ENCODE results near the gene EHD1. TPM values are rescaled to one million over a fixed set of nuclear protein-coding genes. Genes with fewer than 3 reads are reported as not detected.
A peak's percentile ranks its signal among the peaks of the same experiment; 100 is the strongest.
"Not testable (repeated sequence)": the region's sequence is repeated elsewhere in the genome, so short reads cannot be mapped to it uniquely, and the experiment has no call there.

The EHD1 gene
- total and polyA plus RNA-seq, 5 experiments from 2014 or later, result 137 to 226 (median 164) TPM

- no peaks in the 10 kb centered on the region for H3K4me1 Mint-ChIP-seq
- ATAC-seq, result no peak
- DNase-seq, result no peak
- H3K36me3 Mint-ChIP-seq, result peaks cover 0 to 29% (median 7%) of the 10 kb centered on the region in 3 donors
- no peak overlapping the region for H3K27ac Mint-ChIP-seq
- POLR2A ChIA-PET, result interaction anchor here (1.8 kb wide), 1 partner anchor 15 kb away, joined by 9 read pairs; the partner anchor contains the start of gene MEN1
- H3K4me3 Mint-ChIP-seq, result no peak overlapping the region
- H3K27me3 Mint-ChIP-seq, result no peaks in the 10 kb centered on the region
- H3K9me3 Mint-ChIP-seq, result no peaks in the 10 kb centered on the region
Measured at GRCh38 chr11:64826062-64826461, 52.4 kb downstream of the EHD1 start.

- ATAC-seq, result no peak
- H3K27ac Mint-ChIP-seq, result peak overlapping the region in 1 of 10 donors; percentile 35
- POLR2A ChIA-PET, result interaction anchor here (0.7 kb wide), 2 partner anchors 33 to 43 kb away, joined by 3 to 4 read pairs; no protein-coding TSS in a partner anchor
Measured at GRCh38 chr11:64823568-64824119, 54.8 kb downstream of the EHD1 start.

GRCh38 chr11:64817476-64817875, 60.9 kb downstream of the EHD1 start:
- DNase-seq (no peak), ATAC-seq (no peak)
- H3K36me3 Mint-ChIP-seq, result no peaks in the 10 kb centered on the region
- H3K4me1 Mint-ChIP-seq, result peaks cover 0 to 3% (median 0%) of the 10 kb centered on the region in 4 donors
- no peaks in the 10 kb centered on the region for H3K9me3 Mint-ChIP-seq
- H3K27ac Mint-ChIP-seq, result peak overlapping the region in 2 of 10 donors; percentile 14 to 72
- H3K27me3 Mint-ChIP-seq, result no peaks in the 10 kb centered on the region
- POLR2A ChIA-PET, result interaction anchor here (0.9 kb wide), 1 partner anchor 61 kb away, joined by 3 read pairs; the partner anchor contains the start of gene EHD1
- H3K4me3 Mint-ChIP-seq, result no peak overlapping the region

More at GRCh38 chr11:64823568-64824119, 54.8 kb downstream of the EHD1 start:
- no peaks in the 10 kb centered on the region for H3K27me3 Mint-ChIP-seq
- peaks cover 0 to 22% (median 7%) of the 10 kb centered on the region in 3 donors for H3K36me3 Mint-ChIP-seq
- no peak for DNase-seq
- no peaks in the 10 kb centered on the region for H3K9me3 Mint-ChIP-seq
- no peak overlapping the region for H3K4me3 Mint-ChIP-seq
- H3K4me1 Mint-ChIP-seq, result no peaks in the 10 kb centered on the region

DNA sequence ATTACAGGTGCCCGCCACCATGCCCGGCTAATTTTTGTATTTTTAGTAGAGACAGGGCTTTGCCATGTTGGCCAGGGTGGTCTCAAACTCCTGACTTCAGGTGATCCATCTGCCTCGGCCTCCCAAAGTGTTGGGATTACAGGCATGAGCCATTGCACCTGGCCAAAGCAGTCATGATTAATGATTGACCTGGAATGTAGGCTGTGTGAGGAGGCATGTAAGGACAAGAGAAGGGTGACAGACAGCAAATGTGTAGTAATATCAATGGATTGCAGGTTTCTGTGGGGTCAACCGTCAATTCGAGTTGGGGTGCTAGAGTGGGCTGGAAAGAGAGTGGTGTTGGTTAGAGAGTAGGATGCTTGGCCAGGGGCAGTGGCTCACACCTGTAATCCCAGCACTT, 63.0 kb downstream of the EHD1 start:
- not testable (repeated sequence) for H3K4me3 Mint-ChIP-seq, H3K9me3 Mint-ChIP-seq, DNase-seq, H3K27me3 Mint-ChIP-seq, H3K4me1 Mint-ChIP-seq, H3K36me3 Mint-ChIP-seq, ATAC-seq
- H3K27ac Mint-ChIP-seq, result peak overlapping the region in 1 of 10 donors; percentile 28
- POLR2A ChIA-PET, result interaction anchor here (1.4 kb wide), 1 partner anchor 37 kb away, joined by 3 read pairs; the partner anchor contains the start of gene SF1

GRCh38 chr11:64814712-64815187, 63.7 kb downstream of the EHD1 start:
- POLR2A ChIA-PET, result no interaction called here
- peak overlapping the region in 1 of 10 donors; percentile 28 for H3K27ac Mint-ChIP-seq

GRCh38 chr11:64813826-64814225, 64.6 kb downstream of the EHD1 start:
- Mint-ChIP-seq H3K36me3 (no peaks in the 10 kb centered on the region), H3K27ac (peak overlapping the region in 3 of 10 donors; percentile 12 to 25 (median 15)), H3K9me3 (no peaks in the 10 kb centered on the region), H3K4me3 (peak overlapping the region in 1 of 10 donors; percentile 20), H3K27me3 (no peaks in the 10 kb centered on the region), H3K4me1 (peaks cover 8 to 23% (median 16%) of the 10 kb centered on the region in 4 donors)
- POLR2A ChIA-PET, result interaction anchor here (0.6 to 1.6 kb wide), 3 partner anchors 10 to 127 kb away, joined by 4 to 8 read pairs (median 5); partner anchors contain the start of gene MAP4K2
- no peak for DNase-seq
- no peak for ATAC-seq

More at GRCh38 chr11:64814712-64815187, 63.7 kb downstream of the EHD1 start:
- Mint-ChIP-seq H3K27me3 (no peaks in the 10 kb centered on the region), H3K9me3 (no peaks in the 10 kb centered on the region), H3K36me3 (no peaks in the 10 kb centered on the region), H3K4me1 (peaks cover 2 to 14% (median 10%) of the 10 kb centered on the region in 4 donors), H3K4me3 (no peak overlapping the region)
- DNase-seq, result no peak
- no peak for ATAC-seq

- no peaks in the 10 kb centered on the region for H3K27me3 Mint-ChIP-seq
- peaks cover 0 to 20% (median 7%) of the 10 kb centered on the region in 3 donors for H3K36me3 Mint-ChIP-seq
- DNase-seq (peak in 5 of 10 donors; percentile 29 to 78 (median 61)), ATAC-seq (peak; percentile 64 to 77)
- peaks cover 19 to 35% (median 29%) of the 10 kb centered on the region in 4 donors for H3K4me1 Mint-ChIP-seq
- H3K9me3 Mint-ChIP-seq, result no peaks in the 10 kb centered on the region
- POLR2A ChIA-PET, result interaction anchor here (0.6 to 5.5 kb wide), 20 partner anchors 8 to 803 kb away, joined by 3 to 54 read pairs (median 5); partner anchors contain the start of genes CDC42BPG, DNAJC4, FAU and MAP3K11
- peak overlapping the region; percentile 91 to 99 (median 94) for H3K4me3 Mint-ChIP-seq
- peak overlapping the region; percentile 90 to 98 (median 96) for H3K27ac Mint-ChIP-seq
Measured at GRCh38 chr11:64810891-64811272, 67.5 kb downstream of the EHD1 start.

GRCh38 chr11:64810271-64810890, 68.0 kb downstream of the EHD1 start, which contains the start of gene MEN1:
Gene MEN1 (minus strand): TSS chr11:64810551. CDS start chr11:64810109, 442 bp downstream.
- Mint-ChIP-seq H3K4me1 (peaks cover 22 to 35% (median 29%) of the 10 kb centered on the region in 4 donors), H3K36me3 (peaks cover 0 to 25% (median 11%) of the 10 kb centered on the region in 3 donors), H3K4me3 (peak within 1 kb of the TSS; percentile 91 to 99 (median 94)), H3K27me3 (no peaks in the 10 kb centered on the region), H3K27ac (peak within 1 kb of the TSS; percentile 90 to 98 (median 96)), H3K9me3 (no peaks in the 10 kb centered on the region)
- POLR2A ChIA-PET, result interaction anchor here (0.6 to 5.5 kb wide), 24 partner anchors 8 to 804 kb away, joined by 3 to 54 read pairs (median 5); partner anchors contain the start of genes CDC42BPG, DNAJC4, FAU and MAP3K11
- peak; percentile 59 to 88 (median 76) for DNase-seq
- ATAC-seq, result peak; percentile 90 to 92

DNA sequence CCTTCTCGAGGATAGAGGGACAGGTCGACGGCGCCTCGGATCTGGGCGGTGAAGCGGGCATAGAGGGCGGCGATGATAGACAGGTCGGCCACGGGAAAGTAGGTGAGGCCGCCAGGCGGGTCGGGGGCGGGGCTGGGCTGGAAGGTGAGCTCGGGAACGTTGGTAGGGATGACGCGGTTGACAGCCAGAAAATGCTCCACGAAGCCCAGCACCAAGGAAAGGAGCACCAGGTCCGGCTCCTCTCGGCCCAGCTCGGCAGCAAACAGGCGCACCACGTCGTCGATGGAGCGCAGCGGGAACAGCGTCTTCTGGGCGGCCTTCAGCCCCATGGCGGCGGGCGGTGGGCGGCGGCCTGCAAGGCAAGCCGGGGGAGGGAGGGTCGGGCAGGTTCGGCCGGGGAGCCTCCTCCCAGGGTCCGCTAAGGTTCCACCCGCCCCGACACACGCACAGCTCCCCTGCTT, 68.6 kb downstream of the EHD1 start:
- Mint-ChIP-seq H3K27ac (peak overlapping the region; percentile 86 to 98 (median 95)), H3K27me3 (no peaks in the 10 kb centered on the region), H3K4me3 (peak overlapping the region; percentile 91 to 99 (median 94)), H3K9me3 (no peaks in the 10 kb centered on the region), H3K4me1 (peaks cover 22 to 35% (median 28%) of the 10 kb centered on the region in 4 donors), H3K36me3 (peaks cover 0 to 25% (median 11%) of the 10 kb centered on the region in 3 donors)
- peak in 1 of 10 donors; percentile 30 for DNase-seq
- POLR2A ChIA-PET, result interaction anchor here (0.6 to 5.5 kb wide), 14 partner anchors 9 to 1039 kb away, joined by 3 to 54 read pairs (median 6); partner anchors contain the start of genes RASGRP2, SF1 and SYVN1
- peak; percentile 2 to 46 for ATAC-seq

DNA sequence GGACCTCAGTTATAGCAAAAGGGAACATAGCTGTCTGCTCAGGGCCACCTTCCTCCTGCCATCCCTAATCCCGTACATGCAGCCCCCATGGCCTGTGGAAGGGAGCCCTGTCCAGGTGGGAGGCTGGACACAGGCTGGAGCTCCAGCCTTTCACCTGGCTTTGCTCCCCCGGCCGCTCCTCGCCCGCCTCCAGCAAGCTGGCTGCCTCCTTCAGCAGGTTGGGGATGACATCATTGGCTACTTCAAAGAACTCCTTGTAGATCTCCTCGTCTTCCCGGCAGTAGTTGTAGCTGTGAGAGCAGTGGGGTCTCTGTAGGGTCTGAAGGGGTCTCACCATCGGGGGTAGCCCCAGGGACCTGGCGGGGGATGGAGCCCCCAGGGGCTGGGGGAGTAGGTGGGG, 72.9 kb downstream of the EHD1 start:
- Mint-ChIP-seq H3K4me3 (peak overlapping the region in 4 of 10 donors; percentile 24 to 79 (median 44)), H3K9me3 (no peaks in the 10 kb centered on the region), H3K27me3 (no peaks in the 10 kb centered on the region), H3K27ac (peak overlapping the region in 5 of 10 donors; percentile 36 to 71 (median 63)), H3K36me3 (peaks cover 0 to 26% (median 11%) of the 10 kb centered on the region in 3 donors), H3K4me1 (peaks cover 27 to 58% (median 52%) of the 10 kb centered on the region in 4 donors)
- POLR2A ChIA-PET, result interaction anchor here (1.6 to 7.3 kb wide), 2 partner anchors 14 to 26 kb away, joined by 6 to 73 read pairs; partner anchors contain the start of gene SF1
- DNase-seq (no peak), ATAC-seq (no peak)

DNA sequence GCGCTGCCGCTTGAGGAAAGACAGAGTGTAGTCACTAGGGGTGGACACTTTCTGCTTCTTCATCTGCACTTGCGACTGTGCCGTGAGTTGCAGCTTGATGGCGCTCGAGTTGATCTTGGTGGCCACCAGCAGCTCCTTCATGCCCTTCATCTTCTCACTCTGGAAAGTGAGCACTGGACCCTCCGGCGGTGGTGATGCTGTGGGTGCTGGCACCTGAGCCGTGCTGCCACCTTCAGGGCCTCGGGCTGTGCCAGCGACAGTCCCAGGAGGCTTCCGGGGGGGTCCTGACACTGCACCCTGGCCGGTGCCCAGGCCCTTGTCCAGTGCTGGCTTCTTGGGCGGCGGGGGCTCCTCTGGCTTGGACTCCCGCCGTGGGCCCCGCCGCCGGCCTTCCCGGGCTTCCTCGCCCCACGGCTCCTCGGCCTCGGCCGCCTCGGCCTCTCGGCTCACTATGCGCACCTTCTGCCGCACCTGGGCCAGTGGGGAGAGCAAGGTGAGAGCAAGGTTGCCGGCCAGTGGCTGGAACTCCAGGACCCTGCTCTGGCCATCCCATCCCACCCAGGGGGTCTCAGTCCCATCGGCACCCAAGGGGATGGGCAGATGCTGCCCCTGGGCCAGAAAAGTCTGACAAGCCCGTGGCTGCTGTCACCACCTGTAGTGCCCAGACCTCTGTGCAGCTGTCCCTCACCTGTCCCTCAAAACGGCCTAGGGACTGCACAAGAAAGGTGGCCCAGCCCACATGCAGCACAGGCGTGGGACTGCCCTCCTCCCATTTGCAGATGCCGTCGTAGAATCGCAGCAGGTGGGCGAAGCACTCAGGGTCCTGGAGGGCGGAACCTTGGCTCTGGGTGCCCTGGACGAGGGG, 73.8 kb downstream of the EHD1 start:
- Mint-ChIP-seq H3K4me3 (peak overlapping the region; percentile 81 to 91 (median 87)), H3K36me3 (peaks cover 0 to 32% (median 11%) of the 10 kb centered on the region in 3 donors), H3K4me1 (peaks cover 24 to 53% (median 50%) of the 10 kb centered on the region in 4 donors), H3K27me3 (no peaks in the 10 kb centered on the region), H3K9me3 (no peaks in the 10 kb centered on the region), H3K27ac (peak overlapping the region in 8 of 10 donors; percentile 79 to 95 (median 92))
- POLR2A ChIA-PET, result interaction anchor here (0.5 to 7.3 kb wide), 8 partner anchors 9 to 313 kb away, joined by 3 to 135 read pairs (median 27); partner anchors contain the start of genes RASGRP2, SF1 and ZNHIT2
- no peak for ATAC-seq
- no peak for DNase-seq
